Skeletal muscle tissue (tissue), 4 donors: Measurements from ENCODE around the gene UNC5A. TPM values are rescaled to one million over a fixed set of nuclear protein-coding genes. Genes with fewer than 3 reads are reported as not detected.
"Not testable (repeated sequence)": the region's sequence is repeated elsewhere in the genome, so short reads cannot be mapped to it uniquely, and the experiment has no call there.

Experiments
- H3K27ac ChIP-seq: one replicate; pipeline ENCODE4 v1.7.0; 2013; ENCODE audit warnings: mild to moderate bottlenecking, low read depth, low read length, inconsistent platforms
- H3K27me3 ChIP-seq, 3 donors: one replicate each; pipeline ENCODE4 v1.7.0; 2013; ENCODE audit warnings: low read length in 3 of 3; ENCODE audit not compliant: control insufficient read depth in 3 of 3, insufficient read depth in 3 of 3
- H3K36me3 ChIP-seq, 3 donors: one replicate each; pipeline ENCODE4 v1.7.0; 2013; ENCODE audit warnings: low read length in 3 of 3; ENCODE audit not compliant: control insufficient read depth in 3 of 3, insufficient read depth in 3 of 3
- H3K4me1 ChIP-seq, 3 donors: one replicate each; pipeline ENCODE4 v1.7.0; 2013; ENCODE audit warnings: low read length in 3 of 3, mild to moderate bottlenecking in 3 of 3; ENCODE audit not compliant: control insufficient read depth in 3 of 3, insufficient read depth in 3 of 3
- H3K4me3 ChIP-seq, 3 donors: one replicate each; pipeline ENCODE4 v1.7.0; 2013; ENCODE audit warnings: low read length in 3 of 3
- H3K9ac ChIP-seq, 3 donors: one replicate each; pipeline ENCODE4 v1.7.0; 2013; ENCODE audit warnings: low read length in 3 of 3, mild to moderate bottlenecking in 3 of 3, moderate library complexity in 2 of 3, low read depth in 1 of 3
- H3K9me3 ChIP-seq, 3 donors: one replicate each; pipeline ENCODE4 v1.7.0; 2013; ENCODE audit warnings: low read length in 3 of 3; ENCODE audit not compliant: control insufficient read depth in 3 of 3
- total RNA-seq: library from RNA; depleted of rRNA; stranded (reverse); fragments of >200 nt; gene quantifications from one replicate; pipeline ENCODE4 v1.2.3, GENCODE V29; 2014
- donor health status: Osteomylitis.

Gene UNC5A
- total RNA-seq, 1 donor from 2014 or later: not detected

- Histone ChIP-seq H3K27me3 (peaks cover 50 to 63% (median 55%) of the 10 kb centered on the region in 3 donors), H3K9me3 (no peaks in the 10 kb centered on the region), H3K27ac (no peak overlapping the region), H3K4me1 (no peaks in the 10 kb centered on the region), H3K9ac (no peak overlapping the region), H3K36me3 (no peaks in the 10 kb centered on the region), H3K4me3 (no peak overlapping the region)
Observed at GRCh38 chr5:176870110-176870591, 59.8 kb downstream of the UNC5A start.

GRCh38 chr5:176870644-176871043, 60.3 kb downstream of the UNC5A start:
- not testable (repeated sequence) for H3K27ac ChIP-seq, H3K4me1 ChIP-seq, H3K9me3 ChIP-seq, H3K9ac ChIP-seq, H3K4me3 ChIP-seq, H3K36me3 ChIP-seq
- peaks cover 50 to 63% (median 55%) of the 10 kb centered on the region in 3 donors for H3K27me3 ChIP-seq

- peaks cover 49 to 63% (median 55%) of the 10 kb centered on the region in 3 donors for H3K27me3 ChIP-seq
- not testable (repeated sequence) for H3K27ac ChIP-seq, H3K9ac ChIP-seq, H3K36me3 ChIP-seq, H3K4me1 ChIP-seq, H3K4me3 ChIP-seq, H3K9me3 ChIP-seq
Observed at GRCh38 chr5:176872586-176872985, 62.2 kb downstream of the UNC5A start.

- not testable (repeated sequence) for H3K36me3 ChIP-seq
- H3K27me3 ChIP-seq: peaks cover 48 to 61% (median 57%) of the 10 kb centered on the region in 3 donors
Observed at GRCh38 chr5:176873011-176873410, 62.7 kb downstream of the UNC5A start.

GRCh38 chr5:176873541-176874172, 63.3 kb downstream of the UNC5A start:
- H3K27ac ChIP-seq: no peak overlapping the region
- H3K27me3 ChIP-seq: peaks cover 45 to 55% (median 55%) of the 10 kb centered on the region in 3 donors
- no peak overlapping the region for H3K9ac ChIP-seq

More at GRCh38 chr5:176873011-176873410, 62.7 kb downstream of the UNC5A start:
- H3K9me3 ChIP-seq, H3K27ac ChIP-seq, H3K4me1 ChIP-seq, H3K9ac ChIP-seq, H3K4me3 ChIP-seq: not testable (repeated sequence)

GRCh38 chr5:176874198-176874780, 63.9 kb downstream of the UNC5A start:
- Histone ChIP-seq H3K36me3 (no peaks in the 10 kb centered on the region), H3K27me3 (peaks cover 45 to 53% (median 52%) of the 10 kb centered on the region in 3 donors), H3K9me3 (no peaks in the 10 kb centered on the region), H3K4me1 (no peaks in the 10 kb centered on the region), H3K4me3 (no peak overlapping the region), H3K9ac (no peak overlapping the region), H3K27ac (no peak overlapping the region)

More at GRCh38 chr5:176873541-176874172, 63.3 kb downstream of the UNC5A start:
- no peaks in the 10 kb centered on the region for H3K9me3 ChIP-seq
- H3K4me1 ChIP-seq: no peaks in the 10 kb centered on the region
- no peaks in the 10 kb centered on the region for H3K36me3 ChIP-seq
- H3K4me3 ChIP-seq: no peak overlapping the region

GRCh38 chr5:176875014-176875550, 64.7 kb downstream of the UNC5A start:
- Histone ChIP-seq H3K27me3 (peaks cover 42 to 51% (median 46%) of the 10 kb centered on the region in 3 donors), H3K27ac (no peak overlapping the region), H3K4me1 (no peaks in the 10 kb centered on the region), H3K4me3 (no peak overlapping the region), H3K36me3 (no peaks in the 10 kb centered on the region), H3K9me3 (no peaks in the 10 kb centered on the region), H3K9ac (no peak overlapping the region)

GRCh38 chr5:176875783-176876505, 65.6 kb downstream of the UNC5A start:
- no peaks in the 10 kb centered on the region for H3K36me3 ChIP-seq
- no peak overlapping the region for H3K4me3 ChIP-seq
- no peaks in the 10 kb centered on the region for H3K4me1 ChIP-seq
- H3K9ac ChIP-seq: no peak overlapping the region
- H3K9me3 ChIP-seq: no peaks in the 10 kb centered on the region
- no peak overlapping the region for H3K27ac ChIP-seq
- peaks cover 39 to 50% (median 43%) of the 10 kb centered on the region in 3 donors for H3K27me3 ChIP-seq

GRCh38 chr5:176876506-176877431, 66.4 kb downstream of the UNC5A start:
- Histone ChIP-seq H3K27ac (no peak overlapping the region), H3K27me3 (peaks cover 39 to 50% (median 43%) of the 10 kb centered on the region in 3 donors)

More at GRCh38 chr5:176876506-176877431, 66.4 kb downstream of the UNC5A start:
- Histone ChIP-seq H3K4me3 (no peak overlapping the region), H3K4me1 (peaks cover 0 to under 1% (median 0%) of the 10 kb centered on the region in 3 donors), H3K9me3 (no peaks in the 10 kb centered on the region), H3K9ac (no peak overlapping the region), H3K36me3 (no peaks in the 10 kb centered on the region)
